ENCODE results near the gene RANGRF.

Gene RANGRF

GRCh38 chr17:8274816-8275215, 13.7 kb upstream of the RANGRF start:
- DNase-seq = no peak

GRCh38 chr17:8275421-8276290, 12.8 kb upstream of the RANGRF start:
- DNase-seq = no peak

- DNase-seq = no peak
Measured at GRCh38 chr17:8277317-8277716, 11.2 kb upstream of the RANGRF start.

DNA sequence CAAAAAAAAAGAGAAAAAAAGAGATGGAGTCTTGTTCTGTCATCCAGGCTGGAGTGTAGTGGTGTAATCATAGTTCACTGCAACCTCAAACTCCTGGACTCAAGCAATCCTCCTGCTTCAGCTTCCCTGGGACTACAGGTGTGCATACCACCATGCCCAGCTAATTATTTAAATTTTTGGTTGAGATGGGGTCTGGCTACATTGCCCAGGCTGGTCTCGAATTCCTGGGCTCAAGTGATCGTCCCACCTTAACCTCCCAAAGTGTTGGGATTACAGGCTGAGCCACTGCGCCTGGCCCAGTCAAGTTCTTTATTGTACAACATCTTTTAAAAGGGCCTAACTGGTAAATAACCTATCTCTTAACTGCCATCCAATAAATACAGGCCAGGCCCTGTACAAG, 6.1 kb upstream of the RANGRF start:
- DNase-seq = no peak

- no peak for DNase-seq
Measured at GRCh38 chr17:8283356-8283755, 5.1 kb upstream of the RANGRF start.

DNA sequence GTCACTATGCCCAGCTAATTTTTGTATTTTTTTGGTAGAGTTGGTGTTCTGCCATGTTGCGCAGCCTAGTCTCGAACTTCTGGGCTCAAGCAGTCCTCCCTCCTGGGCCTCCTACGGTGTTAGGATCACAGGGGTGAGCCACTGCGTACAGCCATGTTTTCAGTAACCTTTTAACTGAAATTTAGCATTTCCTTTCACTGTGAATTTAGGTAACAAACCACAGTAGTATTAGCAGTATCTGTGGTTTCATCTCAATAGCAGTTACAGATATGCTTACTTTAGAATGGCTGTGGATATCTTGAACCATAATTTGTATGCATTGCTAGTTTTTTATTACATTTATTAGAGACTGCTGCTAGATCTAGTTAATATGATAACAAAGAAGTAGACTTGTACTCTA, 4.3 kb upstream of the RANGRF start:
- DNase-seq = no peak

GRCh38 chr17:8285270-8286181, 2.9 kb upstream of the RANGRF start:
- no peak for DNase-seq

- peak; percentile 37 for DNase-seq
Measured at GRCh38 chr17:8287651-8288335, 677 bp upstream of the RANGRF start.

DNA sequence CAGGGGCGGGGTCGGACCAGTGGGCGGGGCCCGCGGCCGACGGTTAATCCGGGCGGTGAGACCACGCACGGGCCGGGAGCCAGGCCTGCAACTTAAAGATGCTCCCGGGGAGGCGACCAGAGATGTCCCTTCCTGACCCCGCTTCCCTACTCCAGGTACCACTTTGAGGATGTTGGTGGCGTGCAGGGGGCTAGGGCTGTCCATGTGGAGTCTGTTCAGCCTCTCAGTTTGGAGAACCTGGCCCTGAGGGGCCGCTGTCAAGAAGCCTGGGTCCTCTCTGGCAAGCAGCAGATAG, 580 bp downstream of the RANGRF start:
- no peak for DNase-seq

DNA sequence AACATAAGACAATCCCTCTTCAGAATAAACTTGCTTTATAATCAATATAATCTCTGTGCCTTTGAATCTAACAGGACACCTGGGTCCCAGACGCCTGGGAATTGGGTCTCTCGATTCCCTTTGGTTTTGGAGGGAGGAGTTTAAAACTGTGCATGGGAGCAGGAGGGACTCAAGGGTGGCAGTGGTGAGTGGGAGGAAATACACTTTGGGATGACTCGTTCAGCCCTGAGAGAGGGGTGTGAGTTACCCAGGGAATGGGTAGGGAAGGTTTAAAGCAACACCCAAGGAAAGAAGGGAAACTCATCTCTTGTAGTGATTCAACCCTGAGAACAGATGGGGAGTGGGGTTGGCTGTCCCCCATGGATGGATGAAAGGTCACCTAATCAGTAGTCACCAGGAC, 1.6 kb downstream of the RANGRF start:
- no peak for DNase-seq

GRCh38 chr17:8292639-8293395, 4.3 kb downstream of the RANGRF start:
- DNase-seq = no peak

- DNase-seq = no peak
Measured at GRCh38 chr17:8294361-8294760, 5.9 kb downstream of the RANGRF start.

GRCh38 chr17:8294814-8295316, 6.4 kb downstream of the RANGRF start:
- no peak for DNase-seq

DNA sequence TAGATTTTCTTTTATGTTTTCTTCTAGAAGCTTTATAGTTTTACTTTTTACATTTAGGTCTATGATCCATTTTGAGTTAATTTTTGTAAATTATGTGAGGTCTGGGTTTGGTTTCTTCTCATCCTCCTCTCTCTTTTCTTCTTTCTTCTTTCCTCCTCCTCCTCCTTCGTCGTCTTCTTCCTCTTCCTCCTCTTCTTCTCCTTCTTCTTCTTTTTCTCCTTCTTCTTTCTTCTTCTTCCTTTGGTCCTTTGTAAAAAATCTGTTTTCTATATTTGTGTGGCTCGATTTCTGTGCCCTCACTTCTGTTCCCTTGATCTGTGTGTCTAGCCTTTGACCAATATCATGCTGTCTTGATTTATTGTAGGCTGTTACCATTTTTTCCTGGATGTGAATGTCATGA, 11.8 kb downstream of the RANGRF start:
- no peak for DNase-seq

GRCh38 chr17:8300627-8301242, 12.3 kb downstream of the RANGRF start:
- DNase-seq = peak; percentile 12

- DNase-seq = no peak
Measured at GRCh38 chr17:8310601-8311123, 22.2 kb downstream of the RANGRF start.

DNA sequence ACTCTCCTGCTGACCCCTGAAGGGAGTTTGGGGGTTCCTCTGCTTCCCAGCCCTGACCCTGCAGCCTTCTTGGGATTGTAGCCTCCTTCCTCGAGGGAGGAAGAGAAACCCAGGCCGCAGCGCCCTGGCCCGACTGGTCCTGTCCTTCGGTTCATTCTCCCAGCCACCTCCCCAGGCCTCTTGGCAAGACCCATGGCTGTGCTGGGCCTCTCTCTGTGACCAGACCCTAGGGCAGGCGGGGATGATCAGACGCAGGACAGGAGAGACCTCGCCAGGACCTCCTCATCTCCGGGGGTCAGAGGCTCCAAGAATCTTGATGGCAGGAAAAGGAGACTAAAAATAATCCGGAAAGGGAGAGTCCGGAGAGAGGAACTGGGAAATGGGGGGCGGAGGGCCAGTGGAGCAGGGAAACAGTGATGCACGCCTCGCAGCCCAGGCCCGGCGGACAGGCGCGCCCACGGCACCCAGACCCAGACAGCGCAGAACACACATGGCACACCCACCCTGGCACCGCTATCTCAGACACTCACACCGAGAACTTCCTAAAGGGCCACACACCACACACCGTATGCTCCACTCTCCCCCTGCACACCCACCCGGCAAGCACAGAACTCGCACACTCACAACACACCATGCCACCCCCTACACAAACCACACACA, 22.8 kb downstream of the RANGRF start:
- DNase-seq = no peak

GRCh38 chr17:8312251-8312650, 23.8 kb downstream of the RANGRF start:
- no peak for DNase-seq

DNA sequence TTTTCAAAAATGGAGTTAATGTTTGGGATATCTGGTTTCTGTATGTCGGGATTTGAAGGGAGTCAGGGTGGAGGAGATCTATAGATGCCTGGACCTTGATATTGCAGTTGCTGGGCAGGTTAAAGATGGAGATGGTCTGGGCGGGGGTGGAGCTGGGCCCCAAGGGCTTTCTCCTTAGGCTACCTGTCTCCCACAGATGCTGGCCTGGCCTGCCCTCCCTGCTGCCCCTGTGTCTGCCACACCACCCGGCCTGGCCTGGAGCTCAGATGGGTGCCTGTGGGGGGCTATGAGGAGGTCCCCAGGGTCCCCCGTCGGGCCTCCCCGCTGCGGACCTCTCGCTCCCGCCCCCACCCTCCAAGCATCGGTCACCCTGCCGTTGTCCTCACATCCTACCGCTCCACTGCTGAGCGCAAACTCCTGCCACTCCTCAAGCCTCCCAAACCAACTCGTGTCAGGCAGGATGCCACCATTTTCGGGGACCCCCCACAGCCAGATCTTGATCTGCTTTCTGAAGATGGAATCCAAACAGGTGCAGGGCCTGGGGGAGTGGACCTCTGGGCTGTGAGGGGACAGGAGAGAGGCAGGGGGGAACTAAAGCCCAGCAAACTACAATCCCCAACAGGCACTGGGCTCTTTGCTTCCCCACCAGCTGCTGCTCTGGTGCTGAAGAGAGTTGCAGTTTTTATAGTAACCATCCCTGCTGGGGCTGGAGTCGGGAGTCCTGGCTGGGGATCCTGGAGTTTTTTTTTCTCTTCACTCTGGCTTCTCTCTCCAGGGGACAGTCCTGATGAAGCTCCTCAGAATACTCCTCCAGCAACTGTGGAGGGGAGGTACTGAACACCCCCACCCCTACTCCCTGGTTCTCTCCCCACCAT, 24.5 kb downstream of the RANGRF start:
- DNase-seq = no peak
